Measurements from ENCODE around the gene NAPEPLD.

Gene NAPEPLD

DNA sequence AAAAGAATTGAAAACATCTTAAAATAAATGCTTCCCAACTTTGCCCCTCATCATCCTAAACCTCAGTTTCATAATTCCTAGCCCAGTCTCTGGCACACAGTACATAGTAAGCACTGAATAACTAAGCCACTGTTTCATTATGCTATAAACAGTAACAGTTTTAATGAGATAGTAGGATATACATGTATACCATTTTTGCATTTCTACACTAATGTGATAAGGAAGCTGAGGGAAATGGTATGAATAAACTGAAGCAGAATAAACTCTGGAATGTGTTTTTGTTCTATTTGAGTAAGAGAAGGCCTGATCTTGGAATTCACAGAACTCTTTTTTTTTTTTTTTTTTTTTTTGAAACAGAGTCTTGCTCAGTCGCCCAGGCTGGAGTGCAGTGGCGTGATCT lies 8.8 kb downstream of the NAPEPLD start:
- H3K27ac ChIP-seq (ENCODE audit: low read length): no peak overlapping the region
- H3K9me3 ChIP-seq (replicated peaks; ENCODE audit: insufficient read depth, low read length): no peaks in the 10 kb centered on the region; the same call in 1 of the 2 replicates
- no peak overlapping the region for H3K4me2 ChIP-seq (ENCODE audit: low read depth, low read length)
- no peak overlapping the region for H3K9ac ChIP-seq (ENCODE audit: low read length)
- no peak overlapping the region for H3K4me3 ChIP-seq (ENCODE audit: low read length)
- no peak for DNase-seq
- H3F3A ChIP-seq (ENCODE audit: insufficient read depth, low read length): no peaks in the 10 kb centered on the region
- TF ChIP-seq EZH2 (optimal IDR thresholded peaks at IDR 0.05; ENCODE audit: low read depth, low read length) (no peak), EZH2phosphoT487 (IDR thresholded peaks at IDR 0.05; ENCODE audit: low read length) (no peak)
- TF ChIP-seq, protein P1, sequence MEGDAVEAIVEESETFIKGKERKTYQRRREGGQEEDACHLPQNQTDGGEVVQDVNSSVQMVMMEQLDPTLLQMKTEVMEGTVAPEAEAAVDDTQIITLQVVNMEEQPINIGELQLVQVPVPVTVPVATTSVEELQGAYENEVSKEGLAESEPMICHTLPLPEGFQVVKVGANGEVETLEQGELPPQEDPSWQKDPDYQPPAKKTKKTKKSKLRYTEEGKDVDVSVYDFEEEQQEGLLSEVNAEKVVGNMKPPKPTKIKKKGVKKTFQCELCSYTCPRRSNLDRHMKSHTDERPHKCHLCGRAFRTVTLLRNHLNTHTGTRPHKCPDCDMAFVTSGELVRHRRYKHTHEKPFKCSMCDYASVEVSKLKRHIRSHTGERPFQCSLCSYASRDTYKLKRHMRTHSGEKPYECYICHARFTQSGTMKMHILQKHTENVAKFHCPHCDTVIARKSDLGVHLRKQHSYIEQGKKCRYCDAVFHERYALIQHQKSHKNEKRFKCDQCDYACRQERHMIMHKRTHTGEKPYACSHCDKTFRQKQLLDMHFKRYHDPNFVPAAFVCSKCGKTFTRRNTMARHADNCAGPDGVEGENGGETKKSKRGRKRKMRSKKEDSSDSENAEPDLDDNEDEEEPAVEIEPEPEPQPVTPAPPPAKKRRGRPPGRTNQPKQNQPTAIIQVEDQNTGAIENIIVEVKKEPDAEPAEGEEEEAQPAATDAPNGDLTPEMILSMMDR (IDR thresholded peaks at IDR 0.05; ENCODE audit: low read length): no peak
- H4K20me1 ChIP-seq (ENCODE audit: insufficient read depth, low read length): no peaks in the 10 kb centered on the region
- no peaks in the 10 kb centered on the region for H3K4me1 ChIP-seq (ENCODE audit: low read length)
- H3K9me2 ChIP-seq (replicated peaks; ENCODE audit: insufficient read depth, low read length): no peaks in the 10 kb centered on the region
- no peak overlapping the region for H2AFZ ChIP-seq (ENCODE audit: low read length)
- H3K36me3 ChIP-seq (replicated peaks; ENCODE audit: insufficient read depth, low read length): no peaks in the 10 kb centered on the region
- no peaks in the 10 kb centered on the region for H3K27me3 ChIP-seq (replicated peaks; ENCODE audit: insufficient read depth, low read length)
- H3K79me2 ChIP-seq (ENCODE audit: low read length): no peaks in the 10 kb centered on the region

DNA sequence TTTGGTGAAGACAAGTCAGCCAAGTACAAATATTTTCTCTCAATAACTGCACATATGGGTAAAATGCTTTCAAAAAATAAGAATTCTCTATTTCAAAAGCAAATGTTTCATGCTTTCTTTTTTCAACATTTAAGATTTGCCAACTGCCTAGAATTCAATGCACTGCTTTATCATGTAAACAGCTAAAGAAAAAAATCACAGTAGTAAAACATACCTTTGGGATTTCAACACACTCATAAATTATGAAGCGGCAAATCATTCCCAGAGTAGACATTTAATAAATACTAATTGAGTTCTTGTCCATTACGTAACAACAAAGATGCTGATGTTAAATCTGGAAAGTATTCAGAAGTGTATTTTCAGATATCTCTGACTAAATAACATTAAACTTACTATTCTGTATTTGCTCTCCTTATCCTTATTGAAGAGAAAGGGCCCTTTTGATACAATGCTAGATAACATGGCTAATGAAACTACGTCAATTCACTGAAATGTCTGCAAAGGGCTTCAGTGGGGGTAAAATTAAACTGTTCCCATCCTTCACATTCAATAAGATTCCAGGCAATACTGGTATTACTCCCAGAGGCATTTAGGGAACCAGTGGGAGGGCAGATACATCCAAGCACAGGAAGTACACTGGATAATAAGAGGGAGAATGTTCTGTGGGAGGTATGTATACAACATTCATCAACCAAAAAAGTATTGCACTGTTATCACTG lies 13.9 kb downstream of the NAPEPLD start:
- Histone ChIP-seq H3K36me3 (replicated peaks; ENCODE audit: insufficient read depth, low read length) (no peaks in the 10 kb centered on the region), H3K9ac (ENCODE audit: low read length) (no peak overlapping the region), H3K4me2 (ENCODE audit: low read depth, low read length) (no peak overlapping the region), H3K4me3 (ENCODE audit: low read length) (no peak overlapping the region), H3K9me3 (replicated peaks; ENCODE audit: insufficient read depth, low read length) (no peaks in the 10 kb centered on the region), H2AFZ (ENCODE audit: low read length) (no peak overlapping the region), H4K20me1 (ENCODE audit: insufficient read depth, low read length) (no peaks in the 10 kb centered on the region), H3K79me2 (ENCODE audit: low read length) (no peaks in the 10 kb centered on the region), H3F3A (ENCODE audit: insufficient read depth, low read length) (no peaks in the 10 kb centered on the region), H3K27me3 (replicated peaks; ENCODE audit: insufficient read depth, low read length) (no peaks in the 10 kb centered on the region), H3K9me2 (replicated peaks; ENCODE audit: insufficient read depth, low read length) (no peaks in the 10 kb centered on the region), H3K27ac (ENCODE audit: low read length) (no peak overlapping the region), H3K4me1 (ENCODE audit: low read length) (no peaks in the 10 kb centered on the region)
- TF ChIP-seq EZH2phosphoT487 (IDR thresholded peaks at IDR 0.05; ENCODE audit: low read length) (no peak), EZH2 (optimal IDR thresholded peaks at IDR 0.05; ENCODE audit: low read depth, low read length) (no peak)
- TF ChIP-seq, protein P1 (IDR thresholded peaks at IDR 0.05; ENCODE audit: low read length): no peak
- DNase-seq: no peak

DNA sequence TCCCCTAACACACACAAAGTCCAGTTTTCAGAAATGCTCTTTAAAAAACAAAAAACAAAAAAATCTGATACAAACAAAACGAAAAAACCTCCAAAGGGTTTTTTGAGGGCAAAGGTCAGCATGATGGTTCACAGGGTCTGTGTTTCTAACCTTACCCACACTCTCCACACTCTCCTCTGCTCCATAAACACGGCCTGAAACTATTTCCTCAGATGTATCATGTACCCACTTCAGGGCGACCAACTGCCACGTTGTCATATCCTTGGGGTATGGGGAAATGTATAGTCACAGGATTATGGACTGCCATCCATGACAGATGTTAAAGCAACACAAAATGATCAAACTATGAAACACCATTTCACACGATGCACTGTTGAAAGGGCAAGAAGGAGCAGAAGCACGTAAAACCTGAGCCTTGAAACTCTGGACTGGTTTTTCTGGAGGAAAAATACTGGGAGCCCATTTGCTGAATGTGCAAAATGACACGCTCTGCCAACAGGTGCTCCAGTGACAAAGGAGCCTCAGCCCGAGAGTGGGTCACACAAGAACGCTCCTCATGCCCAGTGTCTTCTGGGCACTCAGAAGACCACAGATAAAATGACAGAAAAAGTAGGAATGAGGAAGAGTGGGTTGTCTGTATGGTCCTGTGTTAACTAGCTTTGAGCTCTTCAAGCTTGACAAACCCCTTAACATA lies 15.8 kb downstream of the NAPEPLD start:
- Histone ChIP-seq H3K79me2 (ENCODE audit: low read length) (no peaks in the 10 kb centered on the region), H3K36me3 (replicated peaks; ENCODE audit: insufficient read depth, low read length) (no peaks in the 10 kb centered on the region), H3K9me2 (replicated peaks; ENCODE audit: insufficient read depth, low read length) (no peaks in the 10 kb centered on the region), H3K9ac (ENCODE audit: low read length) (no peak overlapping the region), H3K4me2 (ENCODE audit: low read depth, low read length) (no peak overlapping the region), H3K4me3 (ENCODE audit: low read length) (no peak overlapping the region), H3K9me3 (replicated peaks; ENCODE audit: insufficient read depth, low read length) (no peaks in the 10 kb centered on the region), H3K27me3 (replicated peaks; ENCODE audit: insufficient read depth, low read length) (no peaks in the 10 kb centered on the region), H3F3A (ENCODE audit: insufficient read depth, low read length) (no peaks in the 10 kb centered on the region), H3K27ac (ENCODE audit: low read length) (no peak overlapping the region), H2AFZ (ENCODE audit: low read length) (no peak overlapping the region), H4K20me1 (ENCODE audit: insufficient read depth, low read length) (no peaks in the 10 kb centered on the region), H3K4me1 (ENCODE audit: low read length) (no peaks in the 10 kb centered on the region)
- TF ChIP-seq, protein P1 (IDR thresholded peaks at IDR 0.05; ENCODE audit: low read length): no peak
- DNase-seq: no peak
